HCT116 (cell line): ENCODE measurements around the gene NFKB1.

ENCODE experiments used
- EZH2phosphoT487 ChIP-seq: fragments of 200-600 bp; IDR thresholded peaks from 2 replicates; pipeline ENCODE4 v1.6.1; 2018; ENCODE audit warnings: antibody characterized with exemption, borderline replicate concordance
- POLR2A ChIP-seq: IDR thresholded peaks from 2 replicates; pipeline ENCODE4 v1.7.0; 2011; ENCODE audit warnings: borderline replicate concordance; ENCODE audit not compliant: insufficient read depth, insufficient read length; ENCODE audit errors: extremely low read depth
- SP1 ChIP-seq: IDR thresholded peaks from 2 replicates; pipeline ENCODE4 v1.6.1; 2012; ENCODE audit warnings: low read depth
- TF ChIP-seq, protein P1 (sequence below), 3 experiments: fragments of 200-600 bp in 1 of 3; sonication (generic) in 1 of 3; IDR thresholded peaks in 2 of 3; conservative IDR thresholded peaks in 1 of 3; 2 replicates each; pipeline ENCODE4 v1.5.1; 2012 to 2017; ENCODE audit warnings: low read depth in 2 of 3, low read length in 2 of 3, antibody characterized with exemption in 1 of 3, borderline replicate concordance in 1 of 3, control low read depth in 1 of 3, mild to moderate bottlenecking in 1 of 3, mixed read lengths in 1 of 3, mixed run types in 1 of 3, moderate library complexity in 1 of 3; ENCODE audit not compliant: insufficient read depth in 1 of 3

DNA sequence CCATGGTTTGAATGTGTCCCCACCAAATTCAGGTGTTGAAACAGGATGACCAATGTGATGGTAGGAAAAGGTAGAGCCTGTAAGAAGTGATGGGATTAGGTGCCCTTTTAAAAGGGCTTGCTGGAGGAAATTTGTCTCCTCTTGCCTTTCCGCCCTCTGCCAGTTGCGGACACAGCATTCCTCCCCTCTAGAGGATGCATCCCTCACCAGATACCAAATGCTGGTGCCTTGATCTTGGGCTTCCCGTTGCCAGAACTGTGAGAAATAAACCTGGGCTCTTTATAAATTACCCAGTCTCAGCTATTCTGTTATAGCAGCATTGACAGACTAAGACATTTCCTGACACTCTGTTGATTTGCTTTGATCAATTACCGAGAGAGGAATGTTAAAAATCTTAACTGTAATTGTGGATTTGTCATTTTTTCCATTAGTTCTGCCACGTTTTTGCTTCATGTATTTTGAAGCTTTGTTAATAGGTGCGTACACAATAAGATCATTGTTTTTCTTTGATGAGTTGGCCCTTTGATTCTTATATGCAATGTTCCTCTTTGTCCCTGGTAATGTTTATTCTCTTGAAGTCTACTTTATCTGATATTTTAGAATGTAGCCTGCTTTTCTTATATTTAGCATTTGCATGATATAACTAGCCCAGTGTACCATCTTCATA, 13.3 kb downstream of the NFKB1 start:
- TF ChIP-seq, protein P1, sequence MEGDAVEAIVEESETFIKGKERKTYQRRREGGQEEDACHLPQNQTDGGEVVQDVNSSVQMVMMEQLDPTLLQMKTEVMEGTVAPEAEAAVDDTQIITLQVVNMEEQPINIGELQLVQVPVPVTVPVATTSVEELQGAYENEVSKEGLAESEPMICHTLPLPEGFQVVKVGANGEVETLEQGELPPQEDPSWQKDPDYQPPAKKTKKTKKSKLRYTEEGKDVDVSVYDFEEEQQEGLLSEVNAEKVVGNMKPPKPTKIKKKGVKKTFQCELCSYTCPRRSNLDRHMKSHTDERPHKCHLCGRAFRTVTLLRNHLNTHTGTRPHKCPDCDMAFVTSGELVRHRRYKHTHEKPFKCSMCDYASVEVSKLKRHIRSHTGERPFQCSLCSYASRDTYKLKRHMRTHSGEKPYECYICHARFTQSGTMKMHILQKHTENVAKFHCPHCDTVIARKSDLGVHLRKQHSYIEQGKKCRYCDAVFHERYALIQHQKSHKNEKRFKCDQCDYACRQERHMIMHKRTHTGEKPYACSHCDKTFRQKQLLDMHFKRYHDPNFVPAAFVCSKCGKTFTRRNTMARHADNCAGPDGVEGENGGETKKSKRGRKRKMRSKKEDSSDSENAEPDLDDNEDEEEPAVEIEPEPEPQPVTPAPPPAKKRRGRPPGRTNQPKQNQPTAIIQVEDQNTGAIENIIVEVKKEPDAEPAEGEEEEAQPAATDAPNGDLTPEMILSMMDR (IDR thresholded peaks at IDR 0.05 in 2 of 3, conservative IDR thresholded peaks at IDR 0.05 in 1 of 3; ENCODE audit: borderline replicate concordance in 1 of 3, insufficient read depth in 1 of 3, low read depth in 2 of 3, low read length in 2 of 3): no peak
- TF ChIP-seq POLR2A (no peak), EZH2phosphoT487 (no peak), SP1 (no peak)
